Esophagus muscularis mucosa (tissue), 4 donors: ENCODE results near the gene UTP15.

Experiments used
- CTCF ChIP-seq, 3 experiments: fragments of 200-600 bp in 2 of 3; fragments of 450-650 bp in 1 of 3; sonication (generic) in 2 of 3; IDR thresholded peaks; one replicate each; pipeline ENCODE4 v1.5.1; 2017 to 2019; ENCODE audit warnings: antibody characterized with exemption in 3 of 3, mild to moderate bottlenecking in 2 of 3, moderate library complexity in 1 of 3
- EP300 ChIP-seq: sonication (generic); formaldehyde crosslinking; IDR thresholded peaks from one replicate; pipeline ENCODE4 v1.6.1; 2017; ENCODE audit warnings: antibody characterized with exemption
- POLR2A ChIP-seq: fragments of 450-650 bp; IDR thresholded peaks from one replicate; pipeline ENCODE4 v1.6.1; 2017; ENCODE audit warnings: antibody characterized with exemption, moderate library complexity, mild to moderate bottlenecking, low read depth

DNA sequence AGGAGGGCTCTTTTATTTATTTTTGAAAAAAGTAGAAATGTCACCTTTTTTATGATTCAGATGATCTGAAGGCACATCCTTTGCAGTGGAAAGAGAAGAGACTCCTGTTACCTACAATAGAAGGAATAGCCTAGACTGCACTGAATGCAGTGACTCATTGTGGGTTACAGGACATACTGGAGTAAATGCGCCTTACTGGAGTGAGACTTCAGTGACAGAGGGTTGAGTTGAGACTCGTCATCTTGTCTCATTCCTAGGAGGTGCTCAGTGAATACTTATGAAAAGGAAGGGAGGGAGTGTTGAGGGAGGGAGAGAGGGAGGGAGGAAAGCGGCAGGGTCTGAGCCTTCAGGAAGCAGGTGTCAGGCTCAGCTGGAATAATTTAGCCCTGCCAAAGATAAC is 25.4 kb upstream of the UTP15 start:
- no peak for TF ChIP-seq POLR2A
- no peak for TF ChIP-seq CTCF (IDR thresholded peaks at IDR 0.05)
- TF ChIP-seq EP300 = no peak
